HG02610 (cell line): ENCODE data around the gene MESD.
"Not testable (repeated sequence)": the region's sequence is repeated elsewhere in the genome, so short reads cannot be mapped to it uniquely, and the experiment has no call there.

Experiments used
- ATAC-seq: cut with Tn5 transposase; IDR thresholded peaks from one replicate; pipeline ENCODE4 v1.9.1; 2021; ENCODE audit warnings: mild to moderate bottlenecking, moderate library complexity; ENCODE audit not compliant: unreplicated experiment

The MESD gene

GRCh38 chr15:80967451-80967850, 22.2 kb downstream of the MESD start:
- ATAC-seq = no peak

GRCh38 chr15:80966431-80967197, 23.0 kb downstream of the MESD start:
- ATAC-seq = no peak

DNA sequence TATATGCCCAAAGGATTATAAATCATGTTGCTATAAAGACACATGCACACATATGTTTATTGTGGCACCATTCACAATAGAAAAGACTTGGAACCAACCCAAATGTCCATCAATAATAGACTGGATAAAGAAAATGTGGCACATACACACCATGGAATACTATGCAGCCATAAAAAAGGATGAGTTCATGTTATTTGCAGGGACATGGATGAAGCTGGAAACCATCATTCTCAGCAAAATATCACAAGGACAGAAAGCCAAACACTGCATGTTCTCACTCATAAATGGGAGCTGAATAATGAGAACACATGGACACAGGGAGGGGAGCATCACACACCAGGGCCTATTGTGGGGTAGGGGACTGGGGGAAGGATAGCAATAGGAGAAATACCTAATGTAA, 24.2 kb downstream of the MESD start:
- not testable (repeated sequence) for ATAC-seq

- no peak for ATAC-seq
Observed at GRCh38 chr15:80958818-80959495, 30.7 kb downstream of the MESD start.

GRCh38 chr15:80957976-80958375, 31.6 kb downstream of the MESD start:
- ATAC-seq = no peak

- no peak for ATAC-seq
Observed at GRCh38 chr15:80957556-80957955, 32.1 kb downstream of the MESD start.

GRCh38 chr15:80955571-80956452, 33.8 kb downstream of the MESD start:
- not testable (repeated sequence) for ATAC-seq

DNA sequence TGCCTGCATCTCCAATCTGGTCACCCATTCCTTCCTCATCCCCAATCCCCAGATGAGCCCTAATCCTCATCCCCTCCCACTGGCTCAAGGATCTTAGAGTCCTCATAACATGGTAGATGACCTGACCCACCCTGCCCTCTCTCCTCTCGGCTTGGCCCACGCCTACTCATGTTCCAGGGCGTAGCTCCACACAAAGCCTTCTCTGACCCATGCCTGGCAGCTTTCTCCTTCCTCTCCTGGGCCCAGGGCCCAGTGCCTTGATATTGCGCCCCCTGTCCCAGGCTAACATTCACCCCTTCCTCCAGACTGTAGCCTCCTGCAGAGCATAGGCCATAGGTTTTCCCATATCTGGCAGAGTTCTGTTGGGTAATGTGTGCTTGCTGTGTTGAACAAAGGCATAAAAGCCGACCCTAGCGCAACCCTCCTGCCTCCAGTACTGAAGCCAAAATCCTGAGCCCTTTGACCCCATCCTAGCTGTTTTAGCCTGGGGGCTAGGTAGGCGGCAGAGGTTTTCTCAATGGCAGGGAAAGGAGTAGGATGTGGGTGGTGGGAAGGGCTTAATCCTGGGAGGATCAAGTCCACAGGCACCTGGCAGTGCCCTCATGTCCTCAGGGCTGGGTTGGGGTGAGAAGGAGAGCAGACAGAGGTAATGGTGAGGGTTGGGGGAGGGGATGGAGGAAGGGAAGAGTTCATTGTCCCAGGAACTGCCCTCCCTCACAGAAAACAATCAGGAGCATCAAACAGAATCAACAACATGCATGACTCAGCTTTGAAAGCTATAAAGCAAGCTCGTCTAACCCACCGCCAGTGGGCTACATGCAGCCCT, 35.5 kb downstream of the MESD start:
- ATAC-seq = no peak

- no peak for ATAC-seq
Observed at GRCh38 chr15:80953001-80953952, 36.3 kb downstream of the MESD start.

DNA sequence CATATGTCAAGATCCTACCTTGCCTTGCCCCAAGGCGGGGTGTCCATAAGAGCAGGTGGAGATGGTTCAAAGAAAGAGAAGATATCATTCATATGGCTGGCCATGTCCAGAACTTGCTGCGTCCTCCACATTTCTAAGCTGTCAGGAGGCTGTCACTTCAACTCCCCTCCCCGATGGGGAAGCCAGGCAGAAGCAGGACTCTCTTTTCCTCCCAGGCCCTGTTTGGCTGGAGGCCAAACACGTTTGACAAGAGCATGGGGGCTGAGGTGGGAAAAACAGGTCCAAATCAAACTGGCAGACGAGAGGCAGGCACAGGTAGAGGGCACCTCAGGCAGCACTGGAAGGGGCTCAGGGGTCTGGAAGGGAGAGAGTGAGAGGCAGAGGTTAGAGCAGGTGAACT, 37.7 kb downstream of the MESD start:
- ATAC-seq = no peak

DNA sequence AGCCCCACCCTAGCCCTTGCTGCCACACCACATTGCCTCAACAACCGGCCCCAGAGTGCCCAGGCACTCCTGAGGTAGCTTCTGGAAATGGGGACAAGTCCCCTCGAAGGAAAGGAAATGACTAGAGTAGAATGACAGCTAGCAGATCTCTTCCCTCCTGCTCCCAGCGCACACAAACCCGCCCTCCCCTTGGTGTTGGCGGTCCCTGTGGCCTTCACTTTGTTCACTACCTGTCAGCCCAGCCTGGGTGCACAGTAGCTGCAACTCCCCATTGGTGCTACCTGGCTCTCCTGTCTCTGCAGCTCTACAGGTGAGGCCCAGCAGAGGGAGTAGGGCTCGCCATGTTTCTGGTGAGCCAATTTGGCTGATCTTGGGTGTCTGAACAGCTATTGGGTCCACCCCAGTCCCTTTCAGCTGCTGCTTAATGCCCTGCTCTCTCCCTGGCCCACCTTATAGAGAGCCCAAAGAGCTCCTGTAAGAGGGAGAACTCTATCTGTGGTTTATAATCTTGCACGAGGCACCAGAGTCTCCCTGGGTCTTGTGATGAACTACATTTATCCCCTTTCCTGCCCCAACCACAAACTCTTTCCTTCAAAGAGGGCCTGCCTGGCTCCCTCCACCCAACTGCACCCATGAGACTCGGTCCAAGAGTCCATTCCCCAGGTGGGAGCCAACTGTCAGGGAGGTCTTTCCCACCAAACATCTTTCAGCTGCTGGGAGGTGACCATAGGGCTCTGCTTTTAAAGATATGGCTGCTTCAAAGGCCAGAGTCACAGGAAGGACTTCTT, 39.1 kb downstream of the MESD start:
- no peak for ATAC-seq

- no peak for ATAC-seq
Observed at GRCh38 chr15:80949756-80950155, 39.9 kb downstream of the MESD start.

DNA sequence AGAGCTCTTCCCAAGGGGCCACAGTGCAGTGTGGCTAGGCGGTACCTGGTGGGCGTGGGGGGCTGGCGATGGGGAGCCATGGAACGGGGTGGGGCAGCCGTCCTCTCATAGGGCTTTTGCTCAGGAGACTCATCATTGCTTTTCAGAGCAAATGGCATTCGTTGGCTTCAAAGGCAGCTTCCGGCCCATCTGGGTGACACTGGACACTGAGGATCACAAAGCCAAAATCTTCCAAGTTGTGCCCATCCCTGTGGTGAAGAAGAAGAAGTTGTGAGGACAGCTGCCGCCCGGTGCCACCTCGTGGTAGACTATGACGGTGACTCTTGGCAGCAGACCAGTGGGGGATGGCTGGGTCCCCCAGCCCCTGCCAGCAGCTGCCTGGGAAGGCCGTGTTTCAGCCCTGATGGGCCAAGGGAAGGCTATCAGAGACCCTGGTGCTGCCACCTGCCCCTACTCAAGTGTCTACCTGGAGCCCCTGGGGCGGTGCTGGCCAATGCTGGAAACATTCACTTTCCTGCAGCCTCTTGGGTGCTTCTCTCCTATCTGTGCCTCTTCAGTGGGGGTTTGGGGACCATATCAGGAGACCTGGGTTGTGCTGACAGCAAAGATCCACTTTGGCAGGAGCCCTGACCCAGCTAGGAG, 40.8 kb downstream of the MESD start:
- ATAC-seq = no peak

GRCh38 chr15:80946576-80946975, 43.0 kb downstream of the MESD start:
- no peak for ATAC-seq

DNA sequence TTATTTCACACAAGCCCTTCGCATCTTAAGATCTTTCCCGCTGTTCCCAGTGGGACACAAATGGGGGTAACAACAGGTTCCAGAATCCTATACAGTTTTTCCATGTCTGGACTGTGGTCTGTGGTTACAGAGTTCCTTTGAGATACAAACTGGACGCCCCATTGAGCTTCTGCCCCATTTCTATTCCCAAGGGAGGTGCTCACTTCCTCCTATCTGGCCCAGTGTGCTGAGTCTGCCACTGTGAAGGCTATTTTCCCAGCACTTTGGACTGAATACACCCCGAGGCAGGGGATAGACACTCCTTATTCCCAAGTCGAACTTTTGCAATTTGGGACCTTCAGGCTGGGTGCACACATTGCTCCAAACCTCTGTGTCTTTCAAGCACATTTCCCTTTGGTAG, 44.0 kb downstream of the MESD start:
- no peak for ATAC-seq

DNA sequence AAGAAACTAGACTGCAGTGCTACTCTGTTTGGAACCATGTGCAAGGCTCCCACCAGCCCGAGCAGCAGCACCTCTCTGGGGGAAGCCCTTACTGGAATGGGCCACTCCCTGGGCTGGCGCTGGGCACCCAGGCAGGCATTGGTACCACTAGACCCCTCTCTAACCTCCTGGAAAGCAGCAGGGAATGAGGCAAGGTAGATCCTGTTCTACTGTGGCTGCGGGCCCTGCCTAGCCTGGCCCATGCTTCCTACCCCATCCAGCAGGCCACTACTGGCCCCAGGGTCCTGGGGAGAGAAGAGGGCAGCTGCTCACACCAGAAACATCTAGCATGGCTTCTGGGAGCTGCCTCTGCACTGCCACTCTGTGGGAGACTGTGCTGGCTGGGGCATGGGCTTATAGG, 44.8 kb downstream of the MESD start:
- ATAC-seq = no peak

DNA sequence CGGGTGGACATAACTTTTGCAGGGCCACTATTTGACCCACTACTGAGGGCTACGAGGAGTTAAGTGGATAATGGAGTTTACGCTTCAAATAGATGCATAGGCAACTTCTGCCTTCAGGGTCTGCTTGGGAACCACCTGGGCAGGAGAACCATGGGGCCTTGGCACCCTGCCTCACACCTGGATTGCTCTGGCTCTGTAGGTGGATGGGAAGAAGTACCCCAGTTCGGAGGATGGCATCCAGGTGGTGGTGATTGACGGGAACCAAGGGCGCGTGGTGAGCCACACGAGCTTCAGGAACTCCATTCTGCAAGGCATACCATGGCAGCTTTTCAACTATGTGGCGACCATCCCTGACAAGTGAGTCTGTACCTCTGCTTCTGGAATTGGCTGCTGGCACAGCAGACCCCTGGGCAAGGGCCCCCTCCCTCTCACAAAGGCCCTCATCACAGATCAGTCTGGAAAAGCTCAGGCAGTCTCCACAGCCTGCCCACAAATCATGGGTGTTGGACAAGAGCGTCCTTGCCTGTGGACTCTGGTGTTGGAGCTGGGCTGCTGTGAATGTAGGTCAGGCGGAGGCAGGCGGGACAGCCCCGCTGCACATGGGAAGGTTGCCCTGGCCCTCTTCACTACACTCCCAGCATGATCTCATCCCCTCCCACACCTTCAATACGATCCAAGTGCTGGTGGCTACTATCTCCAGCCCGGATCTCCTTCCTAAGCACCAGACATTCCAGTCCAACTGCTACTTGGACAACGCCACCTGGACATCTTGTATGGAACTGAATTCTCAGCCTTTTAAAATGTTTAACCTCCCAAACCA, 46.7 kb downstream of the MESD start:
- no peak for ATAC-seq
